Smooth muscle cell (in vitro differentiated cells): ENCODE data around the gene CDRT4. TPM values are rescaled to one million over a fixed set of nuclear protein-coding genes. Genes with fewer than 3 reads are reported as not detected.

Source experiments
- DNase-seq: peaks from one replicate; lab custom pipeline; 2025; ENCODE audit not compliant: unreplicated experiment; lab: John Stamatoyannopoulos, UW
- H2AFZ ChIP-seq: fragments of 200-600 bp; sonication (generic); 2 replicates; pipeline ENCODE4 v1.6.0; 2016; ENCODE audit warnings: antibody characterized with exemption, low read depth, mild to moderate bottlenecking
- H3F3A ChIP-seq: fragments of 200-600 bp; sonication (generic); 2 replicates; pipeline ENCODE4 v1.6.0; 2017; ENCODE audit warnings: antibody characterized with exemption, low read depth
- H3K27ac ChIP-seq: fragments of 200-600 bp; sonication (generic); 2 replicates; pipeline ENCODE4 v1.5.1; 2016; ENCODE audit warnings: low read depth, mild to moderate bottlenecking
- H3K27me3 ChIP-seq: fragments of 200-600 bp; sonication (generic); 2 replicates; pipeline ENCODE4 v1.6.1; 2016; ENCODE audit warnings: low read depth, mild to moderate bottlenecking
- H3K36me3 ChIP-seq: fragments of 200-600 bp; sonication (generic); 2 replicates; pipeline ENCODE4 v1.5.1; 2016; ENCODE audit warnings: low read depth
- H3K4me1 ChIP-seq: fragments of 200-600 bp; sonication (generic); 2 replicates; pipeline ENCODE4 v1.5.1; 2016; ENCODE audit warnings: low read depth
- H3K4me2 ChIP-seq: fragments of 200-600 bp; sonication (generic); 2 replicates; pipeline ENCODE4 v1.6.0; 2016; ENCODE audit warnings: mild to moderate bottlenecking
- H3K4me3 ChIP-seq: fragments of 200-600 bp; sonication (generic); 2 replicates; pipeline ENCODE4 v1.5.1; 2016; ENCODE audit warnings: mild to moderate bottlenecking
- H3K79me2 ChIP-seq: fragments of 200-600 bp; sonication (generic); 2 replicates; pipeline ENCODE4 v1.6.0; 2016; ENCODE audit warnings: low read depth, mild to moderate bottlenecking
- H3K9ac ChIP-seq: fragments of 200-600 bp; sonication (generic); 2 replicates; pipeline ENCODE4 v1.6.0; 2016; ENCODE audit warnings: low read depth
- H3K9me3 ChIP-seq: fragments of 200-600 bp; sonication (generic); replicated peaks from 2 replicates; pipeline ENCODE4 v1.5.1; 2016; ENCODE audit warnings: low read depth
- H4K20me1 ChIP-seq: fragments of 200-600 bp; sonication (generic); 2 replicates; pipeline ENCODE4 v1.6.0; 2016; ENCODE audit warnings: low read depth
- WGBS: methylation state at CpG from one replicate; pipeline ENCODE4 v1.1.7; 2016; ENCODE audit warnings: low lambda C conversion rate; 5-methylcytosine and 5-hydroxymethylcytosine counted together
- polyA plus RNA-seq: library from polyadenylated mRNA; unstranded; fragments of >200 nt; fragmentation: Nextera tagmentation; extraction: Ambion mirVana; gene quantifications from 2 replicates; pipeline ENCODE4 v1.2.1, GENCODE V29; 2016
- total RNA-seq: library from RNA; depleted of rRNA; stranded (reverse); fragments of >200 nt; gene quantifications from 2 replicates; pipeline ENCODE4 v1.2.3, GENCODE V29; 2014
- TF ChIP-seq, protein P1 (sequence below): fragments of 200-600 bp; sonication (generic); IDR thresholded peaks from 2 replicates; pipeline ENCODE4 v1.5.1; 2017; ENCODE audit warnings: borderline replicate concordance, mild to moderate bottlenecking, antibody characterized with exemption; ENCODE audit not compliant: insufficient read depth, poor library complexity, severe bottlenecking

The CDRT4 gene
- total and polyA plus RNA-seq, 2 experiments from 2014 or later, result 0.45 to 4.2 TPM

DNA sequence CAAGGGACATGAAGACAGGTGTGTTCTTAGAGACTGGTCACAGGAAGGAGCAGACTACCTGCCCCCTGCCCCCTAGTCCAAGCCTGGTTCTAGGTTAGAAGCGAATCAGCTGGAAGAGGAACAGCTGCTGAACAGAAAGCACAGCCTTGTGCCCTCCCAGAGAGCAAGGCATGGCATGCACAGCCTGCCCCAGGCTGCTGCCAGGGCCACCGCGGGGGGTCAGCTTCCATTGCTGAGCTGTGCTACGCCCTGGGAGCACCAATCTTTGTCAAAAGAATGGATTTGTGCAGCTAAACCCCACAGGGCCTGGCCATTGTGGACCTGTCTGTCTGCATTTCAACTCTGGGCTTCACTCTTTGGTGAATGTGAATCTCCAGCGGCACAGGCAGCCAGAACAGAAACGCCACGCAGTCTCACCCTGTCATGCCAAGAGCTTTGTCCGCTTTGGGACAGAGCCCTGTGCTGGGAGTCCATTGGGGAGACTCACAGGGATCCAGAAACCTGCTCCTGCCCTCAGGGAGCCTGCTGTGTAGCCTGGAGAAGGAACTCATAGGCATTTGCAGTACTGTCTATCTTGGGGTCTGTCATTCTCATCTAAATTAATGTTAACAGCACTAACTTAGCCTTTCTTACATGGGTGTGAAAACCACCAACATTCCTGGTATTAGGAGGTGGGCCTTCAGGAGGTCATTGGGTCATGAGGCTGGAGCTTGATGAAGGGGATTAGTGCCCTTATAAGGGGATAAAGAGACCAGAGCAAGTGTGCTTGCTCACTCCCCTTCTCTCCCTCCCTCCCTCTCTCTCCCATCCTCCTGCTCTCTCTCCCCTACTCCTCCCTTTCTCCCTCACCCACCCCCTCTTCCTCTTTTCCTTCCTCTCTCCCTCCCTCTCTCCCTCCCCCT is 25.6 kb upstream of the CDRT4 start:
- Histone ChIP-seq H2AFZ (no peak overlapping the region), H3K4me1 (peaks cover 10% of the 10 kb centered on the region), H3K9me3 (no peaks in the 10 kb centered on the region), H4K20me1 (no peaks in the 10 kb centered on the region), H3K4me3 (no peak overlapping the region), H3F3A (peaks cover 16% of the 10 kb centered on the region), H3K36me3 (no peaks in the 10 kb centered on the region), H3K27ac (no peak overlapping the region), H3K79me2 (no peaks in the 10 kb centered on the region), H3K27me3 (no peaks in the 10 kb centered on the region), H3K4me2 (no peak overlapping the region), H3K9ac (no peak overlapping the region)
- TF ChIP-seq, protein P1, sequence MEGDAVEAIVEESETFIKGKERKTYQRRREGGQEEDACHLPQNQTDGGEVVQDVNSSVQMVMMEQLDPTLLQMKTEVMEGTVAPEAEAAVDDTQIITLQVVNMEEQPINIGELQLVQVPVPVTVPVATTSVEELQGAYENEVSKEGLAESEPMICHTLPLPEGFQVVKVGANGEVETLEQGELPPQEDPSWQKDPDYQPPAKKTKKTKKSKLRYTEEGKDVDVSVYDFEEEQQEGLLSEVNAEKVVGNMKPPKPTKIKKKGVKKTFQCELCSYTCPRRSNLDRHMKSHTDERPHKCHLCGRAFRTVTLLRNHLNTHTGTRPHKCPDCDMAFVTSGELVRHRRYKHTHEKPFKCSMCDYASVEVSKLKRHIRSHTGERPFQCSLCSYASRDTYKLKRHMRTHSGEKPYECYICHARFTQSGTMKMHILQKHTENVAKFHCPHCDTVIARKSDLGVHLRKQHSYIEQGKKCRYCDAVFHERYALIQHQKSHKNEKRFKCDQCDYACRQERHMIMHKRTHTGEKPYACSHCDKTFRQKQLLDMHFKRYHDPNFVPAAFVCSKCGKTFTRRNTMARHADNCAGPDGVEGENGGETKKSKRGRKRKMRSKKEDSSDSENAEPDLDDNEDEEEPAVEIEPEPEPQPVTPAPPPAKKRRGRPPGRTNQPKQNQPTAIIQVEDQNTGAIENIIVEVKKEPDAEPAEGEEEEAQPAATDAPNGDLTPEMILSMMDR, result no peak
- WGBS, result 92% methylated on average over 8 of the region's 8 CpGs
- no peak for DNase-seq

DNA sequence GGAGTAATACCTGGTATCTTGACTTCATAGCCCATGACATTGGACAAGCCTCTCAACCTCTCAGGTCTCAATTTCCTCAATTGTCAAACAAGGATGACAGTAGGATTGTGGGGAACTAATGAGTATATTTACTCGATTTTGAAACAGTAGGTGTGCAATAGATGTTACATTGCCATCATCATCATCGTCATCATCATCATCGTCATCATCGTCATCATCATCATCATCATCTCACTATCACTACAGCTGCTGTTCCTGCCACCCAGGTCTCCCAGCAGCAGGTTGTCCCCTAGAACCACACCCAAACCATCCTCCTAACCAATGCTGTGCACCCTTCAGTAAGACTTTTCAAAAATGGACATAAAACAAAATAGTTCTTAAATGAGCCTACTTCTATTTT is 24.8 kb upstream of the CDRT4 start:
- Histone ChIP-seq H3K79me2 (no peaks in the 10 kb centered on the region), H3K4me1 (peaks cover 10% of the 10 kb centered on the region), H3K27ac (peak overlapping the region; percentile 89), H3K4me2 (no peak overlapping the region), H3F3A (peaks cover 16% of the 10 kb centered on the region), H3K4me3 (no peak overlapping the region), H3K36me3 (no peaks in the 10 kb centered on the region), H3K27me3 (no peaks in the 10 kb centered on the region), H3K9ac (no peak overlapping the region), H2AFZ (no peak overlapping the region), H4K20me1 (no peaks in the 10 kb centered on the region), H3K9me3 (no peaks in the 10 kb centered on the region)
- WGBS, result 99% methylated on average over 4 of the region's 4 CpGs
- no peak for DNase-seq
- TF ChIP-seq, protein P1, result no peak

DNA sequence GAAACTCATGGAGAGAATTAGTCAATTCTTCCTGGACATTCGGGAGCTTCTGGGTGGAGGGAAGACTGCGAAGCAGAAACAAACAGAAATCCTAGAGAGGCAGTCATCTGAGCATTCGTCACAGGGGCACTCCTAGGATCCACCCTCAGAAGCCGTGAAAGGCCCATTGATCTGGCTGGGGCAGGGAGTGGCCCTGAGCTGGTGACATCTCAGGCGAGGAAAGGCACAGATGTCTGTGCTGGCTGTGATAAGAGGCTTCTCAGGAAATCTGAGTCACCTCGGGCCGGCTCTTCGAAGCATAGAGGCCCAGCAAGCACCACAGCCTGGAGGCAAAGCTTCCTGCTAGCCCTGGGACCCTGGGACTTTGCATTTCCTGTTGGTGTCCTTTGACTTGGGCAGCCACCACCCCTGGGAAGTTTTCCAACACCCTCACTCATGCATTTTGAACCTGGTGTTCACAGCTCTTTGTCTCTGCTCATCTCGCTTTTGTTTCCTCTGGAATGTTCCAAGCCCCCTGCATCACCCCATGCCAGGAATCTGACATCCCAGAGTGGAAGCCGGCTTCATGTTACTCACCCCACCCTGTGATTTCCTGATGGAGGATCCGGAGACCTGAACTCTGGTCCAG is 23.3 kb upstream of the CDRT4 start:
- Histone ChIP-seq H3K4me2 (peak overlapping the region; percentile 28), H3K9ac (peak overlapping the region; percentile 58), H3K27ac (peak overlapping the region; percentile 89)

More for the DNA sequence above, 23.3 kb upstream of the CDRT4 start:
- TF ChIP-seq, protein P1, result no peak
- Histone ChIP-seq H3K27me3 (no peaks in the 10 kb centered on the region), H3F3A (peaks cover 16% of the 10 kb centered on the region), H3K4me3 (no peak overlapping the region), H4K20me1 (no peaks in the 10 kb centered on the region), H3K9me3 (no peaks in the 10 kb centered on the region), H2AFZ (no peak overlapping the region), H3K79me2 (no peaks in the 10 kb centered on the region), H3K36me3 (no peaks in the 10 kb centered on the region), H3K4me1 (peaks cover 10% of the 10 kb centered on the region)
- WGBS, result 10% methylated on average over 11 of the region's 11 CpGs
- no peak for DNase-seq
